Peyer's patch (tissue), 4 donors: ENCODE measurements around the gene MCM8.

Source experiments
- CTCF ChIP-seq, 6 experiments: fragments of 450-650 bp in 4 of 6; fragments of 200-600 bp in 2 of 6; sonication (generic) in 1 of 6; IDR thresholded peaks; one replicate each; pipeline ENCODE4 v1.5.1; 2017 to 2019; ENCODE audit warnings: antibody characterized with exemption in 6 of 6, mild to moderate bottlenecking in 3 of 6, moderate library complexity in 1 of 6
- POLR2A ChIP-seq, 2 donors: fragments of 450-650 bp; IDR thresholded peaks; one replicate each; pipeline ENCODE4 v1.5.1; 2017; ENCODE audit warnings: antibody characterized with exemption in 2 of 2, mild to moderate bottlenecking in 2 of 2, moderate library complexity in 2 of 2

GRCh38 chr20:6041808-6042265 is 91.4 kb downstream of the MCM8 start:
- TF ChIP-seq POLR2A (IDR thresholded peaks at IDR 0.05), result no peak
- TF ChIP-seq CTCF (IDR thresholded peaks at IDR 0.05), result no peak
